Embryonic facial prominence (tissue), 1 donor: ENCODE results near the gene IFT80.

ENCODE experiments used
- DNase-seq: peaks from one replicate; pipeline ENCODE4 v3.0.0-alpha.2; 2016; ENCODE audit errors: extremely low spot score

The IFT80 gene

DNA sequence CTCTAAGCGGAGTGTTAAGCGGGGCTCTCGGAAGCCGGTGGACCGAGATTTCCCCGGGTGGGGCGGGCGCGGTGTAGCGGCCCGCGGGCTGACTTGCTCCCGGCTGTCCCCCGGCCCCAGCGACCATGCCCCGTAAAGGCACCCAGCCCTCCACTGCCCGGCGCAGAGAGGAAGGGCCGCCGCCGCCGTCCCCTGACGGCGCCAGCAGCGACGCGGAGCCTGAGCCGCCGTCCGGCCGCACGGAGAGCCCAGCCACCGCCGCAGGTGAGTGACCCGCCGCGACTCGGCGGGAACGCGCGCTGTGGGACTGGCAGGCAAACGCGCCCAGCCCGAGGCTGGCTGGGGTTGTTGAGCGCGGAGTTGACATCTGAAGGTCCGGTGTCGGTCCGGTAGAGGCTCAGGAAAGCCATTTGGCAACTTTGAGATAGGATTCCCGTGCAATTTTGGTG lies 1.7 kb upstream of the IFT80 start:
- DNase-seq = no peak

DNA sequence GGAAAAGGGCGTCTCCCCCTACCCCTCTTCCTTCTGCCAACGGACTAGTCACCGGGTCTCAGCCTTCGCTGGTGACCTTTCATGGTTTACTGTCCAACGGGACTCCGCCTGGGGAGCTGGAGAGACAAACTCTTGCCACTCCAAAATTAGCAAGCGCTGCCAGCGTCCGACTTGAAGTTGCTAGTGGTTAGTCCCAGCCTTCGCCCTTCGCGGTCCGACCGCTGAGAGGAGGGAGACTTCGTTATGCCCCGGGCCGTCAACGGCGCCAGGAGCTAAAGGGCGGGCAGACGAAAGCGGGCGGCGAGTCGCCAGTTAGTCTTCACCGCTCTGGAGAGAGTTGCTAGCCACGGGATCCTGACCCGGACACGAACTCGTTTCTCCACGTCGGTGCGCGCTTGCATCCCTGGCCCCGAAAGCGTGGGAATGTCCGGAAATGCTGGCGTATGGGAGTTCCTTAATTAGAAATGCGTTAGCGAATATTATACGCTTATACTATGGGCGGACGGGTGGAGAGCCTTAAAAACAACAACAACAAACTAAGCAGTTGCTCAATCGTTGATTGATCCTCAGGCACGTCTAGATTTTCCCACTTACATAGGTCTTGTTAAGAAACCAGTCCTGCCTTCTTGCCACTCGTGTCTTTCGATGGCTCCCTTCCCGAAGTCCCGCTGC lies 1.1 kb upstream of the IFT80 start:
- DNase-seq = no peak

DNA sequence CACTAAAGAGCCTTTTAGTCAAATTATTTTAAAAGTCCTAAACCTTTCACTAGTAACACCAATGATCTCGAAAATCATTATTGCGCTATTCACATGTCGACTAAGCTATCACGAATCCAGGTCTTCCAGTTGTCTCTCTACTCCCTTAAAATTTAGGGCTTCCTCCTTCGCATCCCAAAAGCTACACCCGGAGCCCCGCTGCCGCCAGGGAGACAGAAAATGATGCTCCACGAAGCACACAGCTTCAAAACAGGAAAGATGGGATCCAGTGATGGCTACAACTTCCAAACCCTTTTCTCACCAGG lies 253 bp downstream of the IFT80 start:
- DNase-seq = no peak

DNA sequence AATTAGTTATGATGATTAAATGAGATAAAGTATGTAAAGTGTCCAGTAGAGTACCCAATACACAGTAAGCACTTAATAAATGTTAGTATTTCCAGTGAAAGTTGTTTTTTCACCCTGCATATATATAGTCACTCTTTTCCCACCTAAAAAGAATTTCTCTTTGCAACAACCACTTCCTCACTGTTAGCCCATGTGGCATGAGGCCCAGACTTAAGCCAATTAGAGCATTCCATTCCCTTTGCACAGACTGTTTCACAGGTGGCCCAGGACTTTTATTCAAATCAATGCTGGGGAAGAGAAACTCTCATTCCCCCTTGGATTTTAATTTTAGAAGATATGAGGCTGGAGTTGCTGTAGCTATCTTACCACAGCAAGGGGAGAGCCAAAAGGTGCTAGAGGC lies 3.7 kb downstream of the IFT80 start:
- DNase-seq = no peak

DNA sequence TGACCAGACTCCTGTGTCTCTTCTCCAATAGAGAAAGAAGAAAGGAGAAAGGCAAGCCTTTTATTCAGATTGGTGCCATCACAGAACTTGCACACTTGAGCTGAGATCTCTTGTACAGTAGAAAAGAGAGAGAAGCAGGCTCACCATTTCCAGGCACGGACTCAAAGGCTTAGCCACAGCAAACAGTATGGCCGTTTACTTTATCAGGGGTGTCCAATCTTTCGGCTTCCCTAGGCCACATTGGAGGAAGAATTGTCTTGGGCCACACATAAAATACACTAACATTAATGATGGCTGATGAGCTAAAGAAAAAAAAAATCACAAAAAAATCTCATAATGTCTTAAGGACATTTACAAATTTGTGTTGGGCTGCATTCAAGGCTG lies 5.0 kb downstream of the IFT80 start:
- DNase-seq = no peak

DNA sequence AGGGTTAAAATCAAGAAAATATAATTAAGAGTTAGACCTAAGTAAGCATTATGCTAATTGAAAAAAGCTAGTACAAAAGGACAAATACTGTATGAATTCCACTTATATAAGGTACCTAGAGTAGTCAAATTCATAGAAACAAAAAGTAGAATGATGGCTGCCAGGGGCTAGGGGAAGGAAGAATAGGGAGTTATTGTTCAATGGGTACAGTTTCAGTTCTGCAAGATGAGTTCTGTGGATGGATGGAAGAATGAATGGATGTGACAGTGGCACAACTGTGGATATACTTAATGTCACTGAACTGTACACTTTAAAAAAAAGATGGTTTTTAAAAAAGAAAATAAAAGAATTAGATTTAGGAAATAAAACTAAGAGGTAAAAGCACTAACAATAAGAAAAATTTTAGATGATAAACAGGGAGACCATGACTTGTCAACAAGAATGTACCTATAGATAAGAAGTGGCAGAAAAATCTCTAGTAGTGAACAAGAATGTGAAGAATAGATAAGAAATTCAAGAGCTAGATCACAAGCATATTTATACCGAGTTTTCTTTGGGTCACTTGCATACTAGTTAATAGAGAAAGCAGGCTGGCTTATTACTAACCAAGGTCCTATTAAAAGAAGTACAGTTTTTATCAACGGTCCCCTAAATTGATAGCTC lies 5.5 kb downstream of the IFT80 start:
- no peak for DNase-seq

DNA sequence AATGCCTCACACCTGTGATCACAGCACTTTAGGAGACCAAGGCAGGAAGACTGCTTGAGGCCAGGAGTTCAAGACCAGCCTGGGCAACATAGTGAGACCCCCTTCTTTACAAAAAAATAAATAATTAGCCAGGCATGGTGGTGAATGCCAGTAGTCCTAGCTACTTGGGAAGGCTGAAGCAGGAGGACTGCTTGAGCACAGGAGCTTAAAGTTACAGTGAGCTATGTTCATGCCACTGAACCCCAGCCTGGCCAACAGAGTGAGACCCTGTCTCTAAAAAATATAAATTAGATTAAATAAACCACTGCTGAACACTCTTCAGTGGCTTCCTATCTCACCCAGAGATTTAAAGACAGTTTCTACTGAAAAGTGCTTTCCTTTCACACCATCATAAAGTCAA lies 6.2 kb downstream of the IFT80 start:
- no peak for DNase-seq

DNA sequence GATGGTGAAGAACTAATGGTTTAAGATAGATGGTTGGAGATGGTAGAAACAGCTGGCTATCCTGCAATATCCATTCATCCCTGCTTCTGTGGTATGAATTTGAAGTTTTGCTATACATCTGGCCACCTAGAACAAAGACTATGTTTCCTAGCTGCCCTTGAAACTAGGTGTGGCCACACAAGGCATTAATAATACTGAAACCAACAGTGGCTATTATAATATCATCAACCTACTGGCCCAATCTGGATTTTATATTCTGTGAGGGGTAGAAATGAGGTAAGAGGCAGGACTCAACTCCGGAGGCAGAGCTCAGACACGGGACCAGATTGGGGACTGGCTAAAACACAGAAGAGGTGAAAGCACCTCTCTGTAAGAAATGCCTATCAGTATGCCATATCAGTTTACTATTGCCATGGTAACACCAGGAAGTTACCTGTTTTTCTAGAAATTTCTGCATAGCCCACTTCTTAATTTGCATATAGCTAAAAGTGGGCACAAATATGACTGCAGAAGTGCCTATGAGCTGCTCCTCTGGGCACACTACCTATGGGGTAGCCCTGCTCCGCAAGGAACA lies 8.4 kb downstream of the IFT80 start:
- no peak for DNase-seq

DNA sequence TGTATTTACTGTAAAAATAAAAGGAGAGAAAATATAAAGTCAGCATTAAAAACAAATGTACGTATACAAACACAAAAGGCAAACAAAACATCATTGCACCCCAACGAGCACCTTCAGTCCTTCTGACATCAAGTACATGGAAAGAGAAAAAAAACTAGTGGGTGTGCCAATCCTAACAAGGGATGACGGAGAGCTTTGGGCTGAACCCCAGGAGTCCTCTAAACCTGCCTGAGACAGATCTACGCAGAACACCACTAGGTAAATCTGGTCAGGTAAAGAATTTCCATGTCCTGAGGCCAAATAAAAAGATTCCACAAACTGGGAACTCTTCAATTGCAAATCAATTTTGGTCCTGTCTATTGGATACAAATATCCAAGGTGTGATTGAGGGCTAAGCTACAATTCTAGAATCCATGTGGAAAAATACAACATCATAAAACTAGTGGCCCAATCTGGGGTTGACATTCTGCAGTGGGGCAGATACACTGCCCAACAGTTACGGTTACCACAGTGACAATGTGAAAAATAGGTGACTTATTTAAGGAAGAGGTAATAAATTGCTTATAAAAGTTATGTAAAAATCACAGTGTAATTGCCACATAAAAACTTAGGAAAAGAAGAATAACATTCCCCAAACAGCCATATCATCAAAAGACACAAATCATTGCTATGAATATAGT lies 14.2 kb downstream of the IFT80 start:
- no peak for DNase-seq

DNA sequence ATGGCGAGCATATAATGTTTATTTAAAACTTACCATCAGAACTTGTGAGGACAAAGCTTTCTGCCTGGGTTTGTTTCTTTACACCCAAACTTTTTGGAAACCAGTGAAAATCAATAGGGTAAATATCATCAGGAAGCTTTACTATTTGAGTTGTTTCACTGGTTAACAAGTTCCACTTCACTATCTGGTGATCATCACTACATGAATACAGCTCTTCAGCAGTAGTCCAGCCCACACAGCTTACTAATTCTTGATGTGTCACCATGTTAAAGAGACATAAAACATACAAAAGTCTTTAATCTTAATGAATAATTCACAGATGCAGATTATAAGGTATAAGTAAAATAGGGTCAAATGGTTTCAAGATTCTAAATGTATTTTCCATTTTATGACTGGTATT lies 17.6 kb downstream of the IFT80 start:
- no peak for DNase-seq

DNA sequence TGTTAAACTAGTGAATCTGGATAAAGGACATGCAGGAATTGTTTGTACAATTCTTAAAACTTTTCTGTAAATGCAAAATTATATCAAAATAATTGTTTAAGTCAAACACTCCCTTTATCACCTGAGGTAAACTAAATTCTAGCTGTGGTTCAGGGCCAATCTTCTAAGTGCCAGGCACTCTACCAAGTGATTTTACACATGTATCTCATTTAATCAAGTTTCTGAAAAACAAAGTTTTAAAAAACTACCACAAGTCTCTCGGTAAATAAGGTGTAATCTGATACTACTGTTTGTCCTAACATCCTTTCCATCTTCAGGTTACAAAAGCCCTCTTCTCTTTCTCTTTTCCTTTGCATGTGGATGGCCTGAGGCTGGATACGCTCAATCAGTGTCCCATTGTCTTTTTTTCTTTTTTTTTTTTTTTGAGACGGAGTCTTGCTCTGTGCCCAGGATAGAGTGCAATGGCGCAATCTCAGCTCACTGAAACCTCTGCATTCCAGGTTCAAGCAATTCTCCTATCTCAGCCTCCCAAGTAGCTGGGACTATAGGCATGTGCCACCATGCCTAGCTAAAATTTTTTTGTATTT lies 19.3 kb downstream of the IFT80 start:
- no peak for DNase-seq

DNA sequence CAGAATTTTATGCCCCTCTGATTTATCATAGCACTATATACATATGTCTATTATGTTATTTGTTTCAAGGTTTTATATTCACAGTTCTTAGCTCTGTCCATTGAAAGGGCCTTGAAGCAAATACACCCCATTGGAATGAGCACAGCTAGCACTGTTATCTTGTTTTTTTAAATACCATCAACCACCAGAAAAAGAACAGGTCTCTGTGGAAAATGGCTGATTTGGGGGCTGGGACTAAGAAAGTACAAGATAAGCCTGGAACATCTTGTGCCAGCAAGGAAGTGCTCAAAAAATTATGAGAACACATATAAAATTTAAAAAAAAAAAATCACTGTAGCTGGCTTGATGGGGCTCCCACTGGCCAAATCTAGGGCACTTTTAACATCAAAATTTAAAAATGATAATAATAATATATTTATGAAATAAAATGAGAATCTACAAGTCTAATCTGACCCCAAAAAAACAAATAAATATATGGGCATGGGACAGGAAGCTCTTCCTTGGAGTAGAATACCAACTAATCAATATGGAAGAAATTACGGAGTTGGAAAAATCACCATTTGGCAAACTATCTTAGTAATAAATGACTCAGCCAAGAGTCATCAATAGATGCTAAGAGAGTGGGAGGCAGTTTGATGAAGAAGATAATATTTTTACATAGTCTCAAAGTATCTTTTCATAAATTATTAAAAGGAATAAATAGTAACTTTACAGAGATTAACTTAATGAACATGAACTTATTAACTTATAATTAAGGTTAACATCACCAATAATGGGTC lies 20.5 kb downstream of the IFT80 start:
- DNase-seq = no peak

DNA sequence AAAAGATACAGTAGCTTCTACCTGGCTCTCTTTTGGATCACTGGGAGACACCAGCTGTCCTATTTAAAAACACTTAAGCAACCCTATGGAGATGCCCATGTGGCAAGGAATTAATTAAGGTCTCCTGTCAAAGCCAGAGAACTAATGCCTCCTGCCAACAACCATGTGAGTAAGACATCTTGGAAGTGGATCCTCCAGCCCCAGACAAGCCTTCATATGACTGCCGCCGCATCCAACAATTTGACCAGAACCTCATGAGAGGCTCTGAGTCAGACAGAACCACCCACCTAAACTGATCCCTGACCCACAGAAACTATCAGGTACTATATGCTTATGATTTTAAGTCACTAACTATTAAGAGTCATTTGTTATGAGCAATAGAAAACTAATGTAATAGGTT lies 22.3 kb downstream of the IFT80 start:
- DNase-seq = no peak

DNA sequence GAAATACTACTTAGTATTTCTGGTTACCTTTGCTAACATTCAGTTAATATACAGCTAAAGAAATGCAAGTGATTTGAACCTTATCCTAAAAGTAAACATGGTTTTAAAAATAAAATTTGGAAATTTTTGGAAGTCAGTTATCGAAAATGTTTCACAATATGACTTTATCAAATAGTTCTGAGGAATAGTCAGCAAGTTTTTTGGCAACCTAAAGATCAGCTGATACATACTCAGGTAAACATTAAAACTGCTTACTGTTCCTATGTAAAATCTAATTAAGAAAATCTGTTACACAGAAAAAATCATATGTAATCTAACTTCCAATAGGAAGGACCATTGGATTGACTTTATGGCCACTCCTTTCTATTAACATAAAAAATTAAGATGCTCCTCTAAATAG lies 24.1 kb downstream of the IFT80 start:
- DNase-seq = no peak

DNA sequence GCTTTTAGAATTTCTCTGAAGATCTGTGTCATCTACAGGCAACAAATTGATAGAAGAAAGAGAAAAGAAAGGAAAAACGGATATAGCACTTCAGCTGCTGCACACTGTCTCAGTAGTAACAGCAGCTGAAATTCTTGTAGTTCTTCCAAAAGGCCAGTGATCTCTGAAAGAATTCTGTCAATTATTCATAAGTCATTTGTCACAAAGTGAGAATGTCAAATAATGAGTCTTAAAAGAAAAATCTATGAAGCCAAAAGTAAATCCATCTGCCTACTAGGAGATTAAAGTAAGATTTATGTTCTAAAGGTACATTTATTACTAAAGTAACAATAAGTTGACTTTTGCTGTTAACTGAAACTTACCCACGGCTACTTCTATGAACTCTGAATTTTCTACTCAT lies 24.6 kb downstream of the IFT80 start:
- DNase-seq = no peak

DNA sequence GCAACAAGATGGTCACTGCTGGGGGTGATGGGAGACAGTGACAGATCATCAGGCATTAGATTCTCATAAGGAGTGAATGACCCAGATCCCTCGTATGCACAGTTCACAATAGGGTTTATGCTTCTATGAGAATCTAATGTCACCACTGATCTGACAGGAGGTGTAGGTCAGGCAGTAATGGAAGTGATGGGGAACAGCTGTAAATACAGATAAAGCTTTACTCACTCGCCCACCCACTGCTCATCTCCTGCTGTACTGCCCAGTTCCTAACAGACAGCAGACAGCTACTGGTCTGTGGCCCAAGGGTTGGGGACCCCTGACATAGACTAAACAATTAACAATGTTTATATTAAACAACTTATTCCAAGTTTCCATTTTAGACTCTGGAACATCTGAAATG lies 25.4 kb downstream of the IFT80 start:
- no peak for DNase-seq

DNA sequence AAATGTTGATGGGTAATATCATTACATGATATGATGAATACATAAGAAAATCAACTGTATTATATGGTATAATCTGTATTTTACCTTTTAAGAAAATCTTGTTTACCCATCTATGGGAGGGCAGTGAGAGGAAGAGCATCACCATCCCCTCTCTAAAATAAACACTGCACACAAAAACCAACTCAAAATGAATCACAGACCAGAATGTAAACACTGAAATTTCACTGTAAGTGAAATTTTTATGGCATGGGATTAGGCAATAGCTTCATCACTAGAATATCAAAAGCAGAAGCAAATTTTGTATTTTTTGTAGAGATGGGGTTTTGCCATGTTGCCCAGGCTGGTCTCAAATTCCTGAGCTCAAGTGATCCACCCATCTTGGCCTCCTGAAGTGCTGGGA lies 26.2 kb downstream of the IFT80 start:
- DNase-seq = no peak

DNA sequence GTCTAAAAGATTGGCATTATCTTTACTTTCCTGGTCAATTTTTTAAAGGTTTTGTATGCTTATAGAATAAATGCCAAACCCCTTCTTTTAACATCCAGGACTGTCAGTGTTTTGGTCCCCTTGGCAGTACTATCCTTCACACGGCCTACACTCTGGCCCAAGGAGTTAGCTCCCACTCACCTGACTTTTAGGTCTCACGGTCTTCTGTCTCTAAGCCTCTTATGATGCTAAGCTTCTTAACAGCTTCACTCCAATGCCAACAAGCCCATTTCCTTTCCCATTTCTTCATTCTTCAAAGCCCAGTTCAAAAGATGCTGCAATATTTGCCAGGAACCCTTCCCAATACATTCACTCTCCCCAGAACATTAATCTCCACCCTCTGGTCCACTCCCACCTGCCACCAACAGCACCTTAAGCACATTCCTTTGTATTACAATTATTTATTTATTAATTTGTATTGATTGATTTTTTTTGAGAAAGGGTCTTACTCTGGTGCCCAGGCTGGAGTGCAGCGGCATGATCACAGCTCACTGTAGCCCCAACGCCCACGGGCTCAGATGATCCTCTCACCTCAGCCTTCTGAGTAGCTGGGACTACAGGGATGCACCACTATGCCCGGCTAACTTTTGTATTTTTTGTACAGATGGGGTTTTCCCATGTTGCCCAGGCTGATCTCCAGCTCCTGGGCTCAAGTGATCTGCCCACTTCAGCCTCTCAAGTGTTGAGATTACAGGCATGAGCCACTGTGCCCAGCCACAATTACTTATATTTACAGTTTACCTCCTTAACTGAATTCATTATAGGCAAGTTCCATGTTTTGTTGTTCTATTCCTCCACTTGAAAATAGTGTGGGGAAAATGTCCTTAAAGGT lies 27.8 kb downstream of the IFT80 start:
- DNase-seq = no peak

DNA sequence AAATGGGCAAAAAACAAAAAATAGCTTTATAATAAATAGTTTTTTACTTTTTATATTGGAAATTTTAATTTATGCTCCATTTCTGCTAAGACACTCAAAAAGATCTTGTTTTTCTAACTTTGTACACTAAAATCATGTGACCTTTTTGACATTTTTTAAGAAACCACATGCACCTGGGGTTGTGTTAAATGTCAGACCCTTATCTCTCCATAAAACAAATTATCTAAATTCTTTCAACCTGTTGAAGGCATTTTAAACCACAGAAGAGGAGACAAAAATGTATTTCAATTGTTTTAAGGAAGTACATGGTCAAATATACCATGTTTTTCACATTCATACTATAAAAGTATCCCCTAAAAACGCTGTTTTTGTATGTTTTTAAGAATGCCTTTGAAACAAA lies 29.2 kb downstream of the IFT80 start:
- no peak for DNase-seq

DNA sequence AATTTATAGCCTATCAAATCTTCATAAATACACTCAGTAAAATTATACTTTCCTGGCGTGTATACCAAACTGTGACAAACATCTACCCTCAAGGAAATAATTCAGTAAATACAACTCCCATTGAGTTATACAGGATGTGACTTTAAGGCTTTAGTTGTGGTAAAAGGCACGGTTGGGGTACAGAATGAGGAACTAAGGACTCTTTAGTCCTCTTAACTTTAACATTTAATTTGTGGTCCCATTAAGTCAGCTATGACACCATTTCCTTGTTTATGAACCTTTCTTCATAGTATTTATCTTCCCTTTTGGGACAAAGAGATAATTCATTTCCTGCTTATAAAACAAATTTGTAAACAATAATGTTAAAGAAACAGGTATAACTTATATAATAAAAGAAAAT lies 30.2 kb downstream of the IFT80 start:
- no peak for DNase-seq
